Keratinocyte (primary cell): ENCODE data around the gene ANGEL2. TPM values are rescaled to one million over a fixed set of nuclear protein-coding genes. Genes with fewer than 3 reads are reported as not detected.

Experiments
- DNase-seq: peaks from one replicate; pipeline ENCODE4 v3.0.0-alpha.2; 2011; ENCODE audit warnings: low read depth, missing footprints, low spot score
- FAIRE-seq: peaks from 2 replicates; lab custom pipeline; 2011; peaks lifted over from hg19 to GRCh38; lab: Jason Lieb, UNC
- H2AFZ ChIP-seq: 2 replicates; pipeline ENCODE4 v1.6.0; 2012; ENCODE audit warnings: low read length, control low read depth, inconsistent platforms; ENCODE audit not compliant: control insufficient read depth
- H3K27ac ChIP-seq: 2 replicates; pipeline ENCODE4 v1.5.1; 2011; ENCODE audit warnings: low read length; ENCODE audit not compliant: control insufficient read depth, insufficient read depth
- H3K27me3 ChIP-seq: 3 replicates; pipeline ENCODE4 v1.6.0; 2011; ENCODE audit warnings: low read length; ENCODE audit not compliant: control insufficient read depth, insufficient read depth; ENCODE audit errors: extremely low read depth
- H3K36me3 ChIP-seq, 2 experiments: 2 replicates in 1 of 2; 3 replicates in 1 of 2; pipeline ENCODE4 v1.5.1; 2011; ENCODE audit warnings: low read length in 2 of 2, mild to moderate bottlenecking in 1 of 2; ENCODE audit not compliant: control insufficient read depth in 2 of 2, insufficient read depth in 2 of 2; ENCODE audit errors: extremely low read depth in 1 of 2
- H3K4me1 ChIP-seq: 3 replicates; pipeline ENCODE4 v1.5.1; 2011; ENCODE audit warnings: low read length; ENCODE audit not compliant: control insufficient read depth, insufficient read depth; ENCODE audit errors: extremely low read depth
- H3K4me2 ChIP-seq: 3 replicates; pipeline ENCODE4 v1.6.0; 2011; ENCODE audit warnings: low read depth, low read length; ENCODE audit not compliant: control insufficient read depth, insufficient read depth; ENCODE audit errors: extremely low read depth
- H3K4me3 ChIP-seq, 3 experiments: fragments of 200-600 bp in 1 of 3; sonication (generic) in 1 of 3; 2 replicates in 2 of 3; 3 replicates in 1 of 3; pipeline ENCODE4 v1.5.1; 2011 to 2016; ENCODE audit warnings: low read length in 3 of 3, mild to moderate bottlenecking in 3 of 3, control low read depth in 2 of 3, inconsistent platforms in 1 of 3, low read depth in 1 of 3, mixed read lengths in 1 of 3, mixed run types in 1 of 3, moderate library complexity in 1 of 3; ENCODE audit not compliant: control insufficient read depth in 2 of 3, insufficient read depth in 2 of 3; ENCODE audit errors: extremely low read depth in 1 of 3
- H3K79me2 ChIP-seq: 2 replicates; pipeline ENCODE4 v1.6.0; 2012; ENCODE audit warnings: low read length; ENCODE audit not compliant: control insufficient read depth, insufficient read depth
- H3K9ac ChIP-seq: 3 replicates; pipeline ENCODE4 v1.6.0; 2011; ENCODE audit warnings: low read length; ENCODE audit not compliant: control insufficient read depth, insufficient read depth; ENCODE audit errors: extremely low read depth
- H3K9me1 ChIP-seq: 3 replicates; pipeline ENCODE4 v1.6.0; 2011; ENCODE audit warnings: low read length; ENCODE audit not compliant: control insufficient read depth, insufficient read depth; ENCODE audit errors: extremely low read depth
- H3K9me3 ChIP-seq: 2 replicates; pipeline ENCODE4 v1.5.1; 2012; ENCODE audit warnings: low read depth, low read length; ENCODE audit not compliant: control insufficient read depth
- H4K20me1 ChIP-seq: 3 replicates; pipeline ENCODE4 v1.6.0; 2011; ENCODE audit warnings: low read length; ENCODE audit not compliant: control insufficient read depth, insufficient read depth; ENCODE audit errors: extremely low read depth
- CTCF ChIP-seq, 3 experiments: IDR thresholded peaks in 1 of 3; conservative IDR thresholded peaks in 1 of 3; optimal IDR thresholded peaks in 1 of 3; 2 replicates in 2 of 3; 3 replicates in 1 of 3; pipeline versions ENCODE3 to v1.5.1; 2011; ENCODE audit warnings: low read length in 3 of 3, mild to moderate bottlenecking in 3 of 3, moderate library complexity in 2 of 3, control low read depth in 1 of 3, inconsistent platforms in 1 of 3; ENCODE audit not compliant: insufficient read depth in 2 of 3; ENCODE audit errors: extremely low read depth in 1 of 3
- EZH2 ChIP-seq: IDR thresholded peaks from one replicate; pipeline ENCODE4 v1.6.1; 2012; ENCODE audit warnings: inconsistent platforms, mild to moderate bottlenecking, low read length, moderate library complexity
- dilution Hi-C: fragments of 300-500 bp; cut with MboI; formaldehyde crosslinking; loops from one replicate; pipeline ENCODE4 v1.7.0; 2020; ENCODE audit warnings: low sequenced_read_pairs; ENCODE audit not compliant: extremely low pct_ligation_motif_present
- polyA plus RNA-seq, 5 experiments: library from polyadenylated mRNA; depleted of rRNA in 3 of 5; stranded (reverse) in 3 of 5; stranded (forward) in 1 of 5; unstranded in 1 of 5; fragments of >200 nt; gene quantifications; 1 replicate in 1 of 5; 2 replicates in 3 of 5; 3 replicates in 1 of 5; pipeline versions ENCODE4 v1.2.1 to v1.2.3, GENCODE V29; 2011 to 2012; ENCODE audit warnings: missing spikeins in 2 of 5, low read depth in 1 of 5, low replicate concordance in 1 of 5

ANGEL2 gene
- polyA plus RNA-seq, 1 donor (not counting 4 experiments of a cell fraction or from before 2014, with no cell fraction given): 25.6 TPM

DNA sequence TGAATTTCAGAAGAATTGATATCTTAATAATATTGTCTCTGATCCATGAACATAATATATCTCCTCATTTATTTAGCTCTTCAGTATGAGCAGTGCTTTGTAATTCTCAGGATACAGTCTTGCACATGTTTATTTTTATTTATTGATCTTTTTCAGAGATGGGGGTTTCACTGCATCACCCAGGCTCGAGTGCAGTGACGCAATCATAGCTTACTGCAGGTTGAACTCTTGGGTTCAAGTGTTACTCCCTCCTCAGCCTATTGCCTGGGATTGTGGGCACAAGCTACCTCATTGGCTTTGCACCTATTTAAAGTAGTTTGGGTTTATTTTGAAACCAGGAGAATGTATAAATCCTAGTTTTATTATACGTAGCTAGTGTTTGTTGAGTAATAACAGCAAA lies 40.1 kb upstream of the ANGEL2 start:
- H3K9me3 ChIP-seq: no peaks in the 10 kb centered on the region
- no peaks in the 10 kb centered on the region for H3K9me1 ChIP-seq
- TF ChIP-seq CTCF (optimal IDR thresholded peaks at IDR 0.05 in 1 of 3, IDR thresholded peaks at IDR 0.05 in 1 of 3, conservative IDR thresholded peaks at IDR 0.05 in 1 of 3; ENCODE audit: extremely low read depth in 1 of 3, insufficient read depth in 2 of 3, low read length in 3 of 3) (no peak), EZH2 (no peak)
- H2AFZ ChIP-seq: no peak overlapping the region
- FAIRE-seq (no peak), DNase-seq (no peak)
- H4K20me1 ChIP-seq: no peaks in the 10 kb centered on the region
- dilution Hi-C loops: no loop called here
- H3K9ac ChIP-seq: no peak overlapping the region
- peaks cover 49% of the 10 kb centered on the region for H3K79me2 ChIP-seq
- no peaks in the 10 kb centered on the region for H3K27me3 ChIP-seq
- peaks cover 20% of the 10 kb centered on the region for H3K4me1 ChIP-seq
- H3K4me3 ChIP-seq: no peak overlapping the region
- no peak overlapping the region for H3K4me2 ChIP-seq
- no peaks in the 10 kb centered on the region for H3K36me3 ChIP-seq
- no peak overlapping the region for H3K27ac ChIP-seq

- Histone ChIP-seq H3K4me3 (no peak overlapping the region), H3K9me3 (no peaks in the 10 kb centered on the region), H3K79me2 (peaks cover 48% of the 10 kb centered on the region), H3K4me1 (peaks cover 23% of the 10 kb centered on the region), H2AFZ (no peak overlapping the region), H3K9ac (no peak overlapping the region), H3K9me1 (no peaks in the 10 kb centered on the region), H3K27me3 (no peaks in the 10 kb centered on the region), H3K27ac (peak overlapping the region; percentile 6), H3K36me3 (no peaks in the 10 kb centered on the region), H3K4me2 (no peak overlapping the region), H4K20me1 (no peaks in the 10 kb centered on the region)
- FAIRE-seq (no peak), DNase-seq (peak; percentile 15)
- no peak for TF ChIP-seq CTCF (optimal IDR thresholded peaks at IDR 0.05 in 1 of 3, IDR thresholded peaks at IDR 0.05 in 1 of 3, conservative IDR thresholded peaks at IDR 0.05 in 1 of 3; ENCODE audit: extremely low read depth in 1 of 3, insufficient read depth in 2 of 3, low read length in 3 of 3)
- no peak for TF ChIP-seq EZH2
- dilution Hi-C loops: no loop called here
Measured at GRCh38 chr1:213054733-213055591, 39.3 kb upstream of the ANGEL2 start.
